ENCODE data around the gene CRMP1. TPM values are rescaled to one million over a fixed set of nuclear protein-coding genes. Genes with fewer than 3 reads are reported as not detected.
A peak's percentile ranks its signal among the peaks of the same experiment; 100 is the strongest.
"Not testable (repeated sequence)": the region's sequence is repeated elsewhere in the genome, so short reads cannot be mapped to it uniquely, and the experiment has no call there.

The CRMP1 gene
- total RNA-seq, 4 donors from 2014 or later: 0.63 to 3.0 (median 0.81) TPM; not detected in 1

DNA sequence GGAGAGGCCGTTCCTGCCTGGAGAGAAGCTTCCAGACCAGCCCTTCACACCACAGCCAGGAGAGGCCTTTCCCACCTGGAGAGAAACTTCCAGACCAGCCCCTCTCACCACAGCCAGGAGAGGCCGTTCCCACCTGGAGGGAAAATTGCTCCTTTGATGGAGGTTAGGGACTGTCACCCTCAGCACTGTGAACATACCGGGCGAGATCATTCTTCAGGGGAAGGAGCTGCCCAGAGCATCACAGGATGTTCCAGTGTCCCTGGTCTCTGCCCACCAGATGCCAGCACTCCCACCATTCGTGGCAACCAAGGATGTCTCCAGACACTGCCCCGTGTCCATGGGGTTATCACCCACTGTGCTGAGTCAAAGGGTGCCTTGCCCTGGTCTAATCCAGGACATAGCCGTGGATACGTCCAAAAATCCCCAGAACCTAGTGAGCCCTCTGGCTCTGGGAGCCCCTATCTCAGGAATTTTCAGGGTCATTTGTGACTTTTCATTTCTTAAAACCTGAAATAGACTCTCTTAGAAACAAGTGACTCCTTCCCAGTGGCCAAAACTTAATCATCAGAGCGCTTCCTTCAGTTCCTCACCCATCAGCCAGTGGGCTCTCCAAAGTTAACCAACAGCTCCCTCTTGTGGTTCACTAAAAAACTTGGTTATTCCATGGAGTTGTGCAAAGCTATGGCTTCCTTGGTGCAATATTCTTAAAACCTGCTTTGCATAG lies 80.2 kb downstream of the CRMP1 start:
- TF ChIP-seq, protein P1, sequence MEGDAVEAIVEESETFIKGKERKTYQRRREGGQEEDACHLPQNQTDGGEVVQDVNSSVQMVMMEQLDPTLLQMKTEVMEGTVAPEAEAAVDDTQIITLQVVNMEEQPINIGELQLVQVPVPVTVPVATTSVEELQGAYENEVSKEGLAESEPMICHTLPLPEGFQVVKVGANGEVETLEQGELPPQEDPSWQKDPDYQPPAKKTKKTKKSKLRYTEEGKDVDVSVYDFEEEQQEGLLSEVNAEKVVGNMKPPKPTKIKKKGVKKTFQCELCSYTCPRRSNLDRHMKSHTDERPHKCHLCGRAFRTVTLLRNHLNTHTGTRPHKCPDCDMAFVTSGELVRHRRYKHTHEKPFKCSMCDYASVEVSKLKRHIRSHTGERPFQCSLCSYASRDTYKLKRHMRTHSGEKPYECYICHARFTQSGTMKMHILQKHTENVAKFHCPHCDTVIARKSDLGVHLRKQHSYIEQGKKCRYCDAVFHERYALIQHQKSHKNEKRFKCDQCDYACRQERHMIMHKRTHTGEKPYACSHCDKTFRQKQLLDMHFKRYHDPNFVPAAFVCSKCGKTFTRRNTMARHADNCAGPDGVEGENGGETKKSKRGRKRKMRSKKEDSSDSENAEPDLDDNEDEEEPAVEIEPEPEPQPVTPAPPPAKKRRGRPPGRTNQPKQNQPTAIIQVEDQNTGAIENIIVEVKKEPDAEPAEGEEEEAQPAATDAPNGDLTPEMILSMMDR (IDR thresholded peaks at IDR 0.05): peak in 5 of 6 experiments; percentile 22 to 75 (median 68)
- no peak for TF ChIP-seq POLR2A (IDR thresholded peaks at IDR 0.05)
- Histone ChIP-seq H3K27ac (no peak overlapping the region), H3K36me3 (peaks cover 20 to 40% of the 10 kb centered on the region in 2 donors), H3K4me3 (replicated peaks in 1 of 3) (no peak overlapping the region), H3K9me3 (no peaks in the 10 kb centered on the region), H3K4me1 (no peaks in the 10 kb centered on the region), H3K27me3 (no peaks in the 10 kb centered on the region)
- intact Hi-C loops (cut with DNase I): no loop called here
- peak in 1 of 2 donors; percentile 13 for DNase-seq
- 79 to 84% methylated on average over 6 to 7 of the region's 9 CpGs for WGBS, 2 donors

DNA sequence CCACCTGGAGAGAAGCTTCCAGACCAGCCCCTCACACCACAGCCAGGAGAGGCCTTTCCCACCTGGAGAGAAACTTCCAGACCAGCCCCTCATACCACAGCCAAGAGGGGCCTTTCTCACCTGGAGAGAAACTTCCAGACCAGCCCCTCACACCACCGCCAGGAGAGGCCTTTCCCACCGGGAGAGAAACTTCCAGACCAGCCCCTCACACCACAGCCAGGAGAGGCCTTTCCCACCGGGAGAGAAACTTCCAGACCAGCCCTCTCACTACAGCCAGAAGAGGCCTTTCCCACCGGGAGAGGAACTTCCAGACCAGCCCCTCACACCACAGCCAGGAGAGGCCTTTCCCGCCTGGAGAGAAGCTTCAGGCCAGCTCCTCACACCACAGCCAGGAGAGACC lies 80.8 kb downstream of the CRMP1 start:
- intact Hi-C loops (cut with DNase I); H3K27ac ChIP-seq; H3K4me3 ChIP-seq (replicated peaks in 1 of 3); H3K4me1 ChIP-seq; DNase-seq; H3K27me3 ChIP-seq; H3K9me3 ChIP-seq: not testable (repeated sequence)
- 78 to 80% methylated on average over 4 to 5 of the region's 5 CpGs for WGBS, 2 donors
- H3K36me3 ChIP-seq: peaks cover 20 to 40% of the 10 kb centered on the region in 2 donors

DNA sequence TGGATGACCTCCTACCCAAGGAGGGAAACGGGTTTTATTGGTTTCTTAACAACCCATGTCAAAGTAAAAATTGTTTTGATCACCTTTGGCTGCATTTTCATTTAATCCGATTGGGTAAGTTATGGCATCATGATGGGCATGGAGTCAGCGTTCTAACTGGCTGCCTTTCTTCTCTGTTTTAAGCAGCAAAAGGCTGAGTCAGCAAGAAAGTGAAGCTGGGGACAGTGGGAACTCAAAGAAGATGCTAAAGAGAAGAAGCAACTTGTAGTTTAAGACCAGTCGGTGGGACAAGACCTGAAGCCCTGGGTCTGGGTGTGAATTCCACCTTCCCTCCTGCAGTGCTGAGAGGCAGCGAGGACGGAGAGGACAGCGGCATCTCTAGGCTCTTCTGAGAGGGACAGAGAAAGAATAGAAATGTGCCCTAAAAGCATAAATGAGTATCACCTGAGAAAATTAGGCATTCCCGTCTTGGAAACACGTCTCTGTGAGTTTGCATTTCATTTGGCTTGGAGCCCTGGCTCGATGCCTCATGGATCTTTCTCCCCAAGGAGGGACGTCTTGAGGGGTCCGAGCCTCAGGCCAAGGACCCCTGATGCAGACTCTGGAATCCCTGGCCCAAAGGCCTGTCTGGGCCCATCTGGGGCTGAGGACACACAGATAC lies 82.0 kb downstream of the CRMP1 start:
- H3K4me1 ChIP-seq: no peaks in the 10 kb centered on the region
- H3K9me3 ChIP-seq: no peaks in the 10 kb centered on the region
- no peaks in the 10 kb centered on the region for H3K27me3 ChIP-seq
- TF ChIP-seq, protein P1 (IDR thresholded peaks at IDR 0.05): no peak
- no peak for TF ChIP-seq POLR2A (IDR thresholded peaks at IDR 0.05)
- H3K4me3 ChIP-seq (replicated peaks in 1 of 3): no peak overlapping the region
- no peak overlapping the region for H3K27ac ChIP-seq
- no peak for DNase-seq
- H3K36me3 ChIP-seq: peaks cover 20 to 40% of the 10 kb centered on the region in 2 donors
- WGBS, 2 donors: 85 to 89% methylated on average over 12 of the region's 12 CpGs
- intact Hi-C loops (cut with DNase I): no loop called here

DNA sequence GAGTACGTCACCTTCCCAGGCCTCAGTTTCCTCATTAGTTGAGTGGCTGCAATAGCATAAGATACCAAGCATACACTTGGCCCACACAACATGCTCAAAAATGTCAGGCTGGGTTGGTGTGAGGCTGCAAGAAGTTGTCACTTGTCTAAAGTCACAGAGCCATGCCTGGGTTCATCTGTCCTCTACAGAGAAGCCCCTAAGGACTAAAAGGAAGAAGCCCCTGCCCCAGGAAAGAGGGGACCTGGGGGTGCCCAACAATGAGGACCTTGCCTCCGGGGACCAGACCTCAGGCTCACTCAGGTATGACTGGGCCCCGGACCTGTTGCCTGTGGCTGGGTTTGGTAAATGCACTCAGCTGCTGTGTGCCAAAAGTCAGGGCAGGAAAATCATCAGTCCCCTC lies 82.7 kb downstream of the CRMP1 start:
- no peaks in the 10 kb centered on the region for H3K4me1 ChIP-seq
- DNase-seq: no peak
- no peaks in the 10 kb centered on the region for H3K9me3 ChIP-seq
- H3K36me3 ChIP-seq: peaks cover 20 to 40% of the 10 kb centered on the region in 2 donors
- H3K4me3 ChIP-seq (replicated peaks in 1 of 3): no peak overlapping the region
- 94% methylated on average over 3 of the region's 3 CpGs for WGBS, 2 donors
- intact Hi-C loops (cut with DNase I): no loop called here
- no peak overlapping the region for H3K27ac ChIP-seq
- TF ChIP-seq, protein P1 (IDR thresholded peaks at IDR 0.05): no peak
- no peaks in the 10 kb centered on the region for H3K27me3 ChIP-seq

DNA sequence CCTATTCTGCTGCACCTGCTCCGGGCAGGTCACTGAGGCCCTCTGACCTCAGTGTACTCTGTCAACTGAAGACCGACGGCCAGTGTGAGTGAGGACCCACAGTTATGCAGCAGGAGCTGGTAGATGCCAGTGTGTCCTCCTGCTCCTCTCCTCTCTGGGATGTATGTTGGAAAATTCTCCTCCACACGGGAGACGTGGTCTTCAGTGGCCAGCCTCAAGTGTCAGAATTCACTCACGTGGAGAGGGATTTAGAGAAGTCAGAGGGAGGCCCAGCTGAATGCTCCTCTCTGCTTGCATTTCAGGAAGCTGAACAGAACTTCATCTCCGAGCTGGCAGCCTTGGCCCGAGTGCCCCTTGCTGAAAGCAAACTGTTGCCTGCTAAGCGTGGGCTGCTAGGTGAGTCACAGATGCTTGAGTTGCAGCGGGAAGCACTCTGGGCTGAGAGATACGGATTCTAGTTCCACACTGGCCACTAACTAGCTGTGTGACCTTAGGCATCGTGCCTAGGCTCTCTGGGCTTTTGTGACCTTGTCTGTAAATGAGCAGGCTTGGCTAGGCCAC lies 83.6 kb downstream of the CRMP1 start:
- no peak overlapping the region for H3K27ac ChIP-seq
- H3K4me3 ChIP-seq (replicated peaks in 1 of 3): no peak overlapping the region
- intact Hi-C loops (cut with DNase I): no loop called here
- H3K9me3 ChIP-seq: no peaks in the 10 kb centered on the region
- no peak for DNase-seq
- no peaks in the 10 kb centered on the region for H3K4me1 ChIP-seq
- 86 to 91% methylated on average over 9 to 12 of the region's 12 CpGs for WGBS, 2 donors
- H3K27me3 ChIP-seq: no peaks in the 10 kb centered on the region
- peaks cover 20 to 40% of the 10 kb centered on the region in 2 donors for H3K36me3 ChIP-seq
- TF ChIP-seq, protein P1 (IDR thresholded peaks at IDR 0.05): no peak
- no peak for TF ChIP-seq POLR2A (IDR thresholded peaks at IDR 0.05)

Data from thyroid gland (tissue), 4 donors.